Inferior parietal cortex (tissue), 1 donor: ENCODE results near the gene ASCC1.
A peak's percentile ranks its signal among the peaks of the same experiment; 100 is the strongest.

Source experiments
- DNase-seq: peaks from one replicate; pipeline ENCODE4 v3.0.0-alpha.2; 2016; ENCODE audit errors: extremely low spot score

Gene ASCC1

DNA sequence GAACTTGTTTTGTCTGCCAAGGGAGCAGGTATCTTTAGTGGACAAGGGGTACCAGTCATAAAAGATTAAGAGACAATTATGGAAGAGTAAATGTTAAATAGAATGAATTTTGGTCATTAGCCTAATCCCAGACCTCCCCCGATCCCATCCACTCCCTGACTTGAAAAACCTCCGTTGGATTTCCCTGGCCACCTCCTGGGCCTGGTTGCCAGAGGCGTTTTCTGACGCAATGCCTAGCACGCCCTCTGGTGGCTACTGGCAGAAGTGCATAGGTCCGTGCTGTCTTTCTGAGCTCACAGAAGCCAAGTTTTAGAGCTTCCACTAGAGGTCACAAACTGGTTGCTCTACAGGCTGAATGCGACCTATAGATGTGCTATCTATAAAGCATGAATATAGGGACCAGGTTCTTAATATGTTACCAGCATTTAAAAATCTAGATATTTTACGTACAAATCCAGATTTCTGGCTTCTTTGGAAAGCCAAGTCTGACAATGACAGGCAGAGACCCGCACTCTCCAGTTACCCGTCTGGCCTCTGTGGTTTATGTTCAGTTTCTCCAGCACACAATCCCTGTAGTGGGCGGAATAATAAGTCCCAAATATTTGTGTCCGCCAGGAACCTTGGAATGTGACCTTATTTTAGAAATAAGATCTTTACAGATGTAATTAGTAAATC lies 167.5 kb downstream of the ASCC1 start:
- peak; percentile 99 for DNase-seq
